ENCODE measurements around the gene CCDC8. TPM values are rescaled to one million over a fixed set of nuclear protein-coding genes. Genes with fewer than 3 reads are reported as not detected.
A peak's percentile ranks its signal among the peaks of the same experiment; 100 is the strongest.
"Not testable (repeated sequence)": the region's sequence is repeated elsewhere in the genome, so short reads cannot be mapped to it uniquely, and the experiment has no call there.

Gene CCDC8
- total RNA-seq, 1 experiment from 2014 or later: not detected

DNA sequence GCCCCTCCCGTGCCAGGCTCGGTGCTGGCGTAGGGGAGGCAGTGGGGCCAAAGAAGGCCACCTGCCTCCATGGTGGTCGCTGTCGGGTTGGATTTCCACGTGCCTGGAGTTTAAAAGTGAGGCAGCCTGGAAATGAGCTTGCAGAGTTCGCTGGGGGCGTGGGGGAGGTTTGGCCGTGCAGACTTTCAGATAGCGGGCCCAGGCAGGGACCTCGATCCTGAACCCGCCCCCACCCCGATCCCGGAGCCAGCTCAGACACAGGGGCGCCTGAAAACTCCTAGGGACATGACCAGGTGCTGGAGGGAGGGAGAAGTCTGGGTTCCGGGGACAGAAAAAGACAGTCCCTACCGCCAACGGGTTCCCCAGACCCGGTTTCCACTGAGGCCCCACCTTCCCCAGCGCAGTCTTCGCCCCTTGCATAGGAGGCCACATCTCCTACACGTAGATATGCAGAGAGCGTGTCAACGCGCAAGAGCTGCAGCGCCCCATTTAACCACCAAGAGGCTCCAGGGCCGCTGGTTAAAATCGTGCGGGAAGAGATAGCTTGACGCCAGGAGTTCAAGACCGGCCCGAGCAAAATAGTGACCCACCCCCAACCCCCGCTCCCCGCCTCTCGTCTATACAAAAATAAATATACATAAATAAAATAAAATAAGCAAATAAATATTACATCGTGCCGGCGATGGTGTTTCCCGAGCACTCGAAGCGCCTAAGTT, 8.5 kb downstream of the CCDC8 start:
- H3K36me3 Mint-ChIP-seq (ENCODE audit: insufficient read depth, unreplicated experiment): peaks cover 26% of the 10 kb centered on the region
- H3K27me3 Mint-ChIP-seq (ENCODE audit: unreplicated experiment): peaks cover 38% of the 10 kb centered on the region
- peak overlapping the region; percentile 80 for H3K4me3 Mint-ChIP-seq (ENCODE audit: low read depth, unreplicated experiment)
- no peak for DNase-seq
- no peaks in the 10 kb centered on the region for H3K9me3 Mint-ChIP-seq (ENCODE audit: low read depth, unreplicated experiment)
- CTCF ChIA-PET: no interaction called here
- peaks cover 28% of the 10 kb centered on the region for H3K4me1 Mint-ChIP-seq (ENCODE audit: low read depth, unreplicated experiment)
- peak overlapping the region; percentile 78 for H3K27ac Mint-ChIP-seq (ENCODE audit: unreplicated experiment)
- intact Hi-C loops (cut with micrococcal nuclease; ENCODE audit: unreplicated experiment): no loop called here
- TF ChIP-seq, protein P1, sequence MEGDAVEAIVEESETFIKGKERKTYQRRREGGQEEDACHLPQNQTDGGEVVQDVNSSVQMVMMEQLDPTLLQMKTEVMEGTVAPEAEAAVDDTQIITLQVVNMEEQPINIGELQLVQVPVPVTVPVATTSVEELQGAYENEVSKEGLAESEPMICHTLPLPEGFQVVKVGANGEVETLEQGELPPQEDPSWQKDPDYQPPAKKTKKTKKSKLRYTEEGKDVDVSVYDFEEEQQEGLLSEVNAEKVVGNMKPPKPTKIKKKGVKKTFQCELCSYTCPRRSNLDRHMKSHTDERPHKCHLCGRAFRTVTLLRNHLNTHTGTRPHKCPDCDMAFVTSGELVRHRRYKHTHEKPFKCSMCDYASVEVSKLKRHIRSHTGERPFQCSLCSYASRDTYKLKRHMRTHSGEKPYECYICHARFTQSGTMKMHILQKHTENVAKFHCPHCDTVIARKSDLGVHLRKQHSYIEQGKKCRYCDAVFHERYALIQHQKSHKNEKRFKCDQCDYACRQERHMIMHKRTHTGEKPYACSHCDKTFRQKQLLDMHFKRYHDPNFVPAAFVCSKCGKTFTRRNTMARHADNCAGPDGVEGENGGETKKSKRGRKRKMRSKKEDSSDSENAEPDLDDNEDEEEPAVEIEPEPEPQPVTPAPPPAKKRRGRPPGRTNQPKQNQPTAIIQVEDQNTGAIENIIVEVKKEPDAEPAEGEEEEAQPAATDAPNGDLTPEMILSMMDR (IDR thresholded peaks at IDR 0.05; ENCODE audit: unreplicated experiment): no peak
- BruUV-seq (replicated peaks): no TSS peak

GRCh38 chr19:46404055-46404752, 9.2 kb downstream of the CCDC8 start:
- Mint-ChIP-seq H3K27ac (ENCODE audit: unreplicated experiment) (peak overlapping the region; percentile 78), H3K4me3 (ENCODE audit: low read depth, unreplicated experiment) (peak overlapping the region; percentile 80), H3K4me1 (ENCODE audit: low read depth, unreplicated experiment) (peaks cover 28% of the 10 kb centered on the region), H3K36me3 (ENCODE audit: insufficient read depth, unreplicated experiment) (peaks cover 26% of the 10 kb centered on the region), H3K9me3 (ENCODE audit: low read depth, unreplicated experiment) (no peaks in the 10 kb centered on the region), H3K27me3 (ENCODE audit: unreplicated experiment) (peaks cover 36% of the 10 kb centered on the region)
- intact Hi-C loops (cut with micrococcal nuclease; ENCODE audit: unreplicated experiment): no loop called here
- CTCF ChIA-PET: interaction anchor here (0.6 to 2.9 kb wide), 3 partner anchors 31 to 83 kb away, joined by 4 to 8 read pairs (median 4); no protein-coding TSS in a partner anchor
- DNase-seq: peak; percentile 64
- TF ChIP-seq, protein P1 (IDR thresholded peaks at IDR 0.05; ENCODE audit: unreplicated experiment): peak; percentile 46
- BruUV-seq (replicated peaks): no TSS peak

- no TSS peak for BruUV-seq (replicated peaks)
- intact Hi-C loops (cut with micrococcal nuclease; ENCODE audit: unreplicated experiment): loop anchor here (2.0 kb wide), 2 partner anchors 86 to 110 kb away; no protein-coding TSS in a partner anchor
- TF ChIP-seq, protein P1 (IDR thresholded peaks at IDR 0.05; ENCODE audit: unreplicated experiment): no peak
- no peak for DNase-seq
- H3K27ac Mint-ChIP-seq (ENCODE audit: unreplicated experiment): no peak overlapping the region
- H3K4me3 Mint-ChIP-seq (ENCODE audit: low read depth, unreplicated experiment): no peak overlapping the region
- peaks cover 21% of the 10 kb centered on the region for H3K27me3 Mint-ChIP-seq (ENCODE audit: unreplicated experiment)
- H3K36me3 Mint-ChIP-seq (ENCODE audit: insufficient read depth, unreplicated experiment): peaks cover 26% of the 10 kb centered on the region
- H3K4me1 Mint-ChIP-seq (ENCODE audit: low read depth, unreplicated experiment): peaks cover 21% of the 10 kb centered on the region
- CTCF ChIA-PET: interaction anchor here (0.5 to 2.9 kb wide), 3 partner anchors 85 to 211 kb away, joined by 3 to 8 read pairs (median 4); no protein-coding TSS in a partner anchor
- H3K9me3 Mint-ChIP-seq (ENCODE audit: low read depth, unreplicated experiment): no peaks in the 10 kb centered on the region
Measured at GRCh38 chr19:46402725-46403124, 10.6 kb downstream of the CCDC8 start.

DNA sequence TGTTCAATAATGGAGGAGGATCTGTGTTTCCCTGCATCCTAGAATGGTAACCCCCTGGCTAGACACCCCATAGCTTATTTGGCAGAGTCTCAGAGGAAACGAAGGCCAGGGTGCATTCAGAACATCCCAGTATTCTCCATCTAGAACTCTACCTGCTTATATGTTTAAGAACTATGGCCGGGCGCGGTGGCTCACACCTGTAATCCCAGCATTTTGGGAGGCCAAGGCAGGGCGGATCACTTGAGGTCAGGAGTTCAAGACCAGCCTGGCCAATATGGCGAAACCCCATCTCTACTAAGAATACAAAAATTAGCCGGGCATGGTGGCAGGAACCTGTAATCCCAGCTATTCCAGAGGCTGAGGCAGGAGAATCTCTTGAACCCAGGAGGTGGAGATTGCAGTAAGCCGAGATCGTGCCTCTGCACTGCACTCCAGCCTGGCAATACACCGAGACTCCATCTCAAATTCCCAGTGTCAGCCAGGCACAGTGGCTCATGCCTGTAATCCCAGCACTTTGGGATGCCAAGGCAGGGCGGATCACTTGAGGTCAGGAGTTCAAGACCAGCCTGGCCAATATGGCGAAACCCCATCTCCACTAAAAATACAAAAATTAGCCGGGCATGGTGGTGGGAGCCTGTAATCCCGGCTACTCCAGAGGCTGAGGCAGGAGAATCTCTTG, 15.4 kb downstream of the CCDC8 start:
- DNase-seq; CTCF ChIA-PET; H3K4me3 Mint-ChIP-seq (ENCODE audit: low read depth, unreplicated experiment); H3K9me3 Mint-ChIP-seq (ENCODE audit: low read depth, unreplicated experiment); H3K27me3 Mint-ChIP-seq (ENCODE audit: unreplicated experiment); BruUV-seq (replicated peaks); H3K27ac Mint-ChIP-seq (ENCODE audit: unreplicated experiment); intact Hi-C loops (cut with micrococcal nuclease; ENCODE audit: unreplicated experiment); H3K4me1 Mint-ChIP-seq (ENCODE audit: low read depth, unreplicated experiment): not testable (repeated sequence)
- H3K36me3 Mint-ChIP-seq (ENCODE audit: insufficient read depth, unreplicated experiment): peaks cover 29% of the 10 kb centered on the region

Data from Calu3 (cell line).